Gastroesophageal sphincter (tissue), 3 donors: ENCODE measurements around the gene APEX2.

Experiments
- POLR2AphosphoS5 ChIP-seq: sonication (generic); formaldehyde crosslinking; IDR thresholded peaks from one replicate; pipeline ENCODE4 v1.6.1; 2017; ENCODE audit warnings: antibody characterized with exemption
- TF ChIP-seq, protein P1 (sequence below), 4 experiments: fragments of 200-600 bp in 2 of 4; fragments of 450-650 bp in 2 of 4; sonication (generic) in 1 of 4; IDR thresholded peaks; one replicate each; pipeline ENCODE4 v1.5.1; 2017 to 2019; ENCODE audit warnings: antibody characterized with exemption in 4 of 4, mild to moderate bottlenecking in 2 of 4, moderate library complexity in 2 of 4

DNA sequence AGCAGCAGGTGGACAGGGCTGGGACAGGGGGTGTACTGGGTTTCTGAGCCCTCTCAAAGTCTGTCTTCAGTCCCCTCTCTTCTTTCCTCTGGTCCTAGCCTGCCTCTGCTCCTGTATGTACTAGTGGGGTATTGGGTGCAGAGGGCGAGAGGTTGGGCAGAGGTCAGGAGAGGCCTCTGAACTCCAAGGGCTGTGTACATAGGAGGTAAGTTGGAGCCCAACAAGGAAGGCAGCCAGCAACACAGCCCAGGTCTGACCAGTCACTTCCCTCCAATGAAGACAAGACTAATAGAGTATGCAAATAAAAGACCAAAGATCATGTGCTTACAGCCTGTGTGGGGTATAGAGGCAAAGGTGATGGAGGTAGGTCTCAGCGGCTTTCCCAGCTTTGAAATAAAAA, 6.1 kb upstream of the APEX2 start, which contains the start of gene PFKFB1:
- TF ChIP-seq, protein P1, sequence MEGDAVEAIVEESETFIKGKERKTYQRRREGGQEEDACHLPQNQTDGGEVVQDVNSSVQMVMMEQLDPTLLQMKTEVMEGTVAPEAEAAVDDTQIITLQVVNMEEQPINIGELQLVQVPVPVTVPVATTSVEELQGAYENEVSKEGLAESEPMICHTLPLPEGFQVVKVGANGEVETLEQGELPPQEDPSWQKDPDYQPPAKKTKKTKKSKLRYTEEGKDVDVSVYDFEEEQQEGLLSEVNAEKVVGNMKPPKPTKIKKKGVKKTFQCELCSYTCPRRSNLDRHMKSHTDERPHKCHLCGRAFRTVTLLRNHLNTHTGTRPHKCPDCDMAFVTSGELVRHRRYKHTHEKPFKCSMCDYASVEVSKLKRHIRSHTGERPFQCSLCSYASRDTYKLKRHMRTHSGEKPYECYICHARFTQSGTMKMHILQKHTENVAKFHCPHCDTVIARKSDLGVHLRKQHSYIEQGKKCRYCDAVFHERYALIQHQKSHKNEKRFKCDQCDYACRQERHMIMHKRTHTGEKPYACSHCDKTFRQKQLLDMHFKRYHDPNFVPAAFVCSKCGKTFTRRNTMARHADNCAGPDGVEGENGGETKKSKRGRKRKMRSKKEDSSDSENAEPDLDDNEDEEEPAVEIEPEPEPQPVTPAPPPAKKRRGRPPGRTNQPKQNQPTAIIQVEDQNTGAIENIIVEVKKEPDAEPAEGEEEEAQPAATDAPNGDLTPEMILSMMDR (IDR thresholded peaks at IDR 0.05), result no peak
- TF ChIP-seq POLR2AphosphoS5, result no peak
